Left cardiac atrium (tissue), 4 donors: ENCODE results near the gene CLNK. TPM values are rescaled to one million over a fixed set of nuclear protein-coding genes. Genes with fewer than 3 reads are reported as not detected.

Source experiments
- ATAC-seq, 2 donors: fragments of 200-7000 bp; cut with Tn5 transposase; one replicate each; pipeline ENCODE4 v1.9.1; 2020; ENCODE audit warnings: mild to moderate bottlenecking in 2 of 2, moderate library complexity in 2 of 2
- DNase-seq: peaks from one replicate; pipeline ENCODE4 v3.0.0-alpha.2; 2020
- intact Hi-C, 2 donors: fragments of 100-400 bp; cut with DNase I; formaldehyde crosslinking; loops; one replicate each; pipeline versions ENCODE4 v1.14.1 to v1.15.1; 2022 to 2023
- total RNA-seq, 2 donors: library from RNA; stranded (reverse); fragmentation: NEBNext Ultra II Directional; extraction: Animal tissue kit (Norgen Biotek cat#: 25700); gene quantifications; one replicate each; pipeline ENCODE4 v1.2.1, GENCODE V29; 2021
- donor health status: DM: no; HTN: yes; CAD: no.
- donor health status: DM: no; HTN: yes; CAD: no; lungs with severe emphysema.
- donor health status: DM: yes; HTN: yes; CAD: no.
- donor health status: Dilated cardiomyopathy.

CLNK gene
- total RNA-seq, 2 donors from 2014 or later, result not detected

- no peak for DNase-seq
- intact Hi-C loops, result no loop called here
- ATAC-seq, result no peak
These were observed 13.2 kb downstream of the CLNK start for GRCh38 chr4:10671366-10671765.

DNA sequence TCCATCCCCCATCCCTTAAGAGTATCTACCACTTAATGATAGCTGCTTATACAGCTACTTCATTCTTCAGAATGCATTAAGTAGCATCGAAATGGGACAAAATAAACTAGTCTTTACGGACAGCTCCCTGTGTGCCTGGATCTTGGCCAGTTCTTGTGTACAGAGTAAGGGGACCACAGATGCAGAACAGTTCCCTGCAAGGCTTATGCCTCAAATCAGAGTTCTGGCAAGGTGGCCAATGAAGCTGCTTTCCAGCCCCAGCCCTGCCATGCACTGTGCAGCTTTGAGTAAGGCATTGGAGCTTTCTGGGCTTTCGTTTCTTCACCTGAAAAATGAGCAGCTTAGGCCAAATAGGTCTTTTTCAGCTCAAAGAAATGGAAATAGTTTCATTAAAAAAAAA, 14.2 kb downstream of the CLNK start:
- intact Hi-C loops, result no loop called here
- no peak for ATAC-seq
- no peak for DNase-seq

- ATAC-seq (no peak), DNase-seq (no peak)
- intact Hi-C loops, result no loop called here
These were observed 16.8 kb downstream of the CLNK start for GRCh38 chr4:10667701-10668326.

GRCh38 chr4:10666616-10667015, 18.0 kb downstream of the CLNK start:
- intact Hi-C loops, result no loop called here
- DNase-seq, result no peak
- ATAC-seq, result no peak

GRCh38 chr4:10664408-10664807, 20.2 kb downstream of the CLNK start:
- ATAC-seq (peak in 1 of 2 donors; percentile 94), DNase-seq (peak; percentile 54)

DNA sequence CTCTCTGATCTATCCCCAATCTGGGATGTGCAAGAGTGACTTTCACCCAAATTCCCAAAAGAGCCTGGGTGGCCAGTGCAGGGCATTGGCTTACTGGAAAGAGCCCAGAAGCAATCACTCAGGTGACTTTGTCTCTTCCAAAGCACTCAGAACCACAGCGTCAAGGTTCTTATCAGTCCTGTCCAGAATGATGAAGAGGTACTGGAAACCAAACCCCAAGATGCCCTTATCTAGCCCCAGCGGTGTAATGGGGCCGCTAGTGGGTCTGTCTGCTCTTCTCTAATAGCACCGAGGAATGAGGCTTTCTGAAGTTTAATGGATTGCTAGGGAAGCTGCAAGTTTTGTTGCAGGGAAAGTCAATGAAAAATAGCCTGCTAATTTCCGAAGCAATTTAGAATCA, 21.6 kb downstream of the CLNK start:
- ATAC-seq (no peak), DNase-seq (no peak)
- intact Hi-C loops, result no loop called here

More at GRCh38 chr4:10664408-10664807, 20.2 kb downstream of the CLNK start:
- intact Hi-C loops, result no loop called here

DNA sequence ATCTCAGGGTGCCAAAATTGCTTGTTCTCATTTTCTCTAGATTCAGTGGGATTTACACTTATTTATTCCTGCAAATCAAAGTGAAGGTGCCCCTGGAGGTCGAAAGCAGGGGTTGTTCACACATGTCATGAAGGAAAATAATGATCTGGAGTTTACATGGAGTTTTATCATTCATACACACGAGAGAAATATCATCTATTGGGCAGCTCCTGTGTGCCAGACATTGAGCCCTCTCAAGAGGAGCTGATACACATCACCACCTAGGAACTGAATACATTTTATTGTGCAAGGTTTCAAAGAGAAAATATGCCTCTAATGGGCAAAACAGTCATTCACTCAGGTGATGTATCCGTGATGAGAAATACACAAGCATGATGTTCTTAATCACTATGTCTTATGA, 23.5 kb downstream of the CLNK start:
- ATAC-seq, result no peak
- intact Hi-C loops, result no loop called here
- DNase-seq, result no peak

DNA sequence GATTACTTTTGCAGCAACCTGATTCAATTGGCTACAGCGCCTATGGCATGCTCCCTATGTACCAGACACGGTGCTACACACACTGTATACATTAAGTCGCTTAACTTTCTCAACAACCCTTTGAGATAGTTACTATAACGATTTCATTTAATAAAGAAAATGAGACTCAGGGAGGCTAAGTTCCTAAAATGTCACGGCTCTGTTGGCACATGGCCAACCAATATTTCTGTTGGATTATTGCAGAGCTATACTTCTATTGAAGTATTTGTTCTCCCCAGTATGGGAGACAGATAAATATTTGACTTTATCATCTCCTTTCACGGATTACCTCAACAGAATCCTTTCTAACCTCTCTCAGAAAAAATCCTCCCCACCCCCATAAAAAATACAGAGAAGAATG, 25.3 kb downstream of the CLNK start:
- DNase-seq (no peak), ATAC-seq (no peak)
- intact Hi-C loops, result no loop called here

- no peak for ATAC-seq
- DNase-seq, result no peak
- intact Hi-C loops, result no loop called here
These were observed 27.6 kb downstream of the CLNK start for GRCh38 chr4:10656988-10657387.

- intact Hi-C loops, result no loop called here
- ATAC-seq, result no peak
- no peak for DNase-seq
These were observed 28.1 kb downstream of the CLNK start for GRCh38 chr4:10656420-10656819.

- ATAC-seq, result no peak
These were observed 28.6 kb downstream of the CLNK start for GRCh38 chr4:10655968-10656367.

GRCh38 chr4:10648479-10648878, 36.1 kb downstream of the CLNK start:
- intact Hi-C loops, result no loop called here
- DNase-seq, result no peak
- ATAC-seq, result no peak

More at GRCh38 chr4:10655968-10656367, 28.6 kb downstream of the CLNK start:
- no peak for DNase-seq
- intact Hi-C loops, result no loop called here

GRCh38 chr4:10647846-10648245, 36.7 kb downstream of the CLNK start:
- no peak for ATAC-seq
- intact Hi-C loops, result no loop called here
- no peak for DNase-seq

DNA sequence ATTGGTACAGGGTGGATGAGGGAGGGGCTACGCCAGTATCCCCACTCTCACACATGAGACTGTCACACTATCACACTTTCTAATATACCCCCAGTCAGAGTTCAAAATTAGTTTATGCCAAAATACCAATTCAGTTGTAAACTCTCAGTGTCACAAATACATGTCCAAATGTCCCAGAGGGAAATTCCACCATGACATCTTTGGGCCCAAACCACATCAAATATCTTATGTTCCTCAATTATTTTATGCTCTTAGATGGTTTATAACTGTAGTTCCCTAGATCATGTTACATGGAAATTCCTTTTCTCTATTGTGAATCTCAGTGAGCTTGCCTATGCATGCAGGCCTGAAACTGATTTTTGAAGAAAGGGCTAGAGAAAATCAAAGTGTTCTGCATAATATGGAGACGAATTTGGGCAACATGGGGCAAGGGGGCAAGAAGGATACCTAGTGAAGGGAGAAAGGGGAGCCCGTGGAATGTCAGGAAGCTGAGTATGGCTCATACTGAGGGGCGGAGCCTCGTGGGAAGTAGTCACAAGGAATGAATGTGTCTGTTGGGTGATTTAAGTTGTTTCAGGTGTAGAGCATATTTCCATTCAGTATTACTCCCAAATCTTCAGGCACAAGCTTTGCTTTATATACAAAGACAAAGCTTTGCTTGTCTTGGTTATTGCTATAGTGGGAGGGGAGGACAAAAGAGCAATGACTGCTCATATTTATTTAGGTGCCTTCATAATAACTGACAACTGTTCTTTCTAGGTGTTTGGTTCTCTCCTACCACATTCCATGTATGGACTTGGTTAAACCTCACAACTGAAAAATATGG, 40.8 kb downstream of the CLNK start:
- DNase-seq (no peak), ATAC-seq (no peak)
- intact Hi-C loops, result no loop called here

- intact Hi-C loops, result no loop called here
- ATAC-seq (peak; percentile 38 to 63), DNase-seq (peak; percentile 22)
These were observed 43.9 kb downstream of the CLNK start for GRCh38 chr4:10640561-10641201.

GRCh38 chr4:10639664-10640063, 44.9 kb downstream of the CLNK start:
- intact Hi-C loops, result no loop called here
- ATAC-seq, result no peak
- no peak for DNase-seq

DNA sequence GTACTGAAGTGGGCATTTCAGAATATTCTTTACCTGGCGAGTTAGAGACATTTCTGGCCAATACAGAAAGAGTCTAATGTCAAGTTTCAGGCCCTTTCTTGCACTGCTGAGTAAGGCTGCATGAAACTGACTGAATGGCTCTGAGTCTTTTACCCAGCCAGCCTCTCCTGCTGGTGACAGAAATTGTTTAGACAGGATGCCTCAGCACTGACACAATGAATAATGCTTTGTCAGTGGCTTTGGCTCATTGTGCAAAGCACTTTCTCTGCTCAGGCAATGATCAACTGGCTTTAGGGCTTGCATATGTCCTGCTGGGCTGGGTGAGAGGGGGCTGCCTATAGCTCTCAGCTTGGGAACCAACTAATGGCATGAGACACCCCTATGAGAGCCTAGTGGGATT, 45.5 kb downstream of the CLNK start:
- intact Hi-C loops, result no loop called here
- ATAC-seq, result no peak
- DNase-seq, result no peak

- intact Hi-C loops, result no loop called here
These were observed 49.5 kb downstream of the CLNK start for GRCh38 chr4:10635091-10635490.

GRCh38 chr4:10629394-10629793, 55.2 kb downstream of the CLNK start:
- ATAC-seq (no peak), DNase-seq (no peak)
- intact Hi-C loops, result no loop called here

More at GRCh38 chr4:10635091-10635490, 49.5 kb downstream of the CLNK start:
- DNase-seq, result no peak
- no peak for ATAC-seq

DNA sequence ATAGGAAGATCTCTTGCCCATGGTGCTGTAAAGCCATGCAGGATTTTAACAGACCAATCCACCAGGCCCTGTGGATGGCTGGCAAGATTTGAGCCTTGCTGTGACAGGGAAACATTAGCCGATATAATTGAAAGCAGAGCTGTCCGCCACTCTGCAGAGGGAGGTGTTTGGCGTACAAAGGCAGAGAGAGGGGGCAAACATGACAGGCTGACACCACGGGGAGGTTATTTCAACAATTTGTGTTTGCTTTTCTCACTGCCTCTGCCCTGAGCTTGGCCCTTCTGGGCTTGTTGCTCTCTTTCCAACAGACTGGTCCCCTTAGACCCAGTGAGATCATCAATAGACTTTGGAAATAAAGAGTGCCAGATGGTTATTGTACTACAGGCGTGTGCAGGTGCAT, 59.4 kb downstream of the CLNK start:
- intact Hi-C loops, result no loop called here
- DNase-seq (no peak), ATAC-seq (no peak)
